Cerebellar cortex (tissue), 1 donor: ENCODE measurements around the gene COL2A1.

Experiments used
- DNase-seq: peaks from one replicate; pipeline ENCODE4 v3.0.0-alpha.2; 2015; ENCODE audit warnings: low spot score

The COL2A1 gene

GRCh38 chr12:47944685-47945340 is 59.5 kb downstream of the COL2A1 start:
- no peak for DNase-seq

GRCh38 chr12:47943623-47944340 is 60.5 kb downstream of the COL2A1 start:
- DNase-seq = no peak

GRCh38 chr12:47942614-47943225 is 61.6 kb downstream of the COL2A1 start:
- DNase-seq = no peak

- no peak for DNase-seq
Observed at GRCh38 chr12:47941871-47942613, 62.2 kb downstream of the COL2A1 start.

GRCh38 chr12:47941475-47941780 is 62.8 kb downstream of the COL2A1 start:
- DNase-seq = no peak

GRCh38 chr12:47940773-47941474 is 63.4 kb downstream of the COL2A1 start:
- DNase-seq = no peak

GRCh38 chr12:47939009-47939601 is 65.2 kb downstream of the COL2A1 start:
- no peak for DNase-seq

- DNase-seq = no peak
Observed at GRCh38 chr12:47938594-47938993, 65.7 kb downstream of the COL2A1 start.

- DNase-seq = no peak
Observed at GRCh38 chr12:47938093-47938492, 66.2 kb downstream of the COL2A1 start.

- DNase-seq = peak; percentile 8
Observed at GRCh38 chr12:47935184-47935583, 69.1 kb downstream of the COL2A1 start.

GRCh38 chr12:47931187-47931586 is 73.1 kb downstream of the COL2A1 start:
- no peak for DNase-seq

GRCh38 chr12:47930634-47931033 is 73.6 kb downstream of the COL2A1 start:
- DNase-seq = no peak

- DNase-seq = no peak
Observed at GRCh38 chr12:47927346-47927745, 76.9 kb downstream of the COL2A1 start.
